Mesodermal cell (in vitro differentiated cells): ENCODE results near the gene SND1.
A peak's percentile ranks its signal among the peaks of the same experiment; 100 is the strongest.

Experiments used
- H3K27ac ChIP-seq: 2 replicates; pipeline ENCODE4 v1.7.0; 2013; ENCODE audit warnings: mild to moderate bottlenecking, low read depth, low read length, moderate library complexity; ENCODE audit not compliant: severe bottlenecking
- H3K36me3 ChIP-seq: 2 replicates; pipeline ENCODE4 v1.7.1; 2013; ENCODE audit warnings: mild to moderate bottlenecking, low read length, moderate library complexity; ENCODE audit not compliant: control insufficient read depth, insufficient read depth
- H3K4me1 ChIP-seq: one replicate; pipeline ENCODE4 v1.7.1; 2013; ENCODE audit warnings: mild to moderate bottlenecking, low read length; ENCODE audit not compliant: insufficient read depth, control insufficient read depth, poor library complexity, severe bottlenecking
- H3K4me3 ChIP-seq: 2 replicates; pipeline ENCODE4 v1.7.0; 2013; ENCODE audit warnings: low read length, control low read depth, mild to moderate bottlenecking; ENCODE audit not compliant: insufficient read depth, poor library complexity, severe bottlenecking; ENCODE audit errors: extremely low read depth
- H3K9me3 ChIP-seq: 2 replicates; pipeline ENCODE4 v1.7.1; 2013; ENCODE audit warnings: mild to moderate bottlenecking, low read length, moderate library complexity; ENCODE audit not compliant: control insufficient read depth
- WGBS, 2 experiments: methylation state at CpG; one replicate each; pipeline ENCODE4 v1.1.5; 2013; ENCODE audit warnings: missing lambda C conversion rate in 2 of 2; ENCODE audit not compliant: insufficient coverage in 2 of 2; 5-methylcytosine and 5-hydroxymethylcytosine counted together

Gene SND1

DNA sequence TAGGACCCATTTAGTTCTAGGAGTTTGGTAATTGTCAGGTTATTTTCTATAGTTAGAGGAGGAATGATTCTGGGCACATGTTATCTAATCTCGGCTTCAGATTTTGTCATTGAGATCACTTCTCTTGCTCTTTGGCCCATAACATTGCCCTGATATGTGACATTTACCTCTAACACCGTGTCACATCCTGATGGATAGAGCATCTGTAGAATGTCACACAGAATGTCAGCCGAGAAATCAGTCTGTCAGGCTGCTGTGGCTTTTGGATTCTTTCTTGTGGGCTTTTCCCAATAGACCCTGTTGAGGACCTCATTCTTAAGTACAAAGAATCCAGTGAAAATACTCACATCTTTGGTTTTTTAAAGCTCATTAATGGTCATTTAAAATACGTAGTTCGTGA is 236.8 kb downstream of the SND1 start:
- H3K4me1 ChIP-seq, result peaks cover 62% of the 10 kb centered on the region
- H3K36me3 ChIP-seq, result peaks cover 38% of the 10 kb centered on the region
- peak overlapping the region; percentile 78 for H3K27ac ChIP-seq
- no peak overlapping the region for H3K4me3 ChIP-seq
- H3K9me3 ChIP-seq, result no peaks in the 10 kb centered on the region
- 64 to 81% methylated on average over 3 of the region's 5 CpGs for WGBS, 2 experiments

DNA sequence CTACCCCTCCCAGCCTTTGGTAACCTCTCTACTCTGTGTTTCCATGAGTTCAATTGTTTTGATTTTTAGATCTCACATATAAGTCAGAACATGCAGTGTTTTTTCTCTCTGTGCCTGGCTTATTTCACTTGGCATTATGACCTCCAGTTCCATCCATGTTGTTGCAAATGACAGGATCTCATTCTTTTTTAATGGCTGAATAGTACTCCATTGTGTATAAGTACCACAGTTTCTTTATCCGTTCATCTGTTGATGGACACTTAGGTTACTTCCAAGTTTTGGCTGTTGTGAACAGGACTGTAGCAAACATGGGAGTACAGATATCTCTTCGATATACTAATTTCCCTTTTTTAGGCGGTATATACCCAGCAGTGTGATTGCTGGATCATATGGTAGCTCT is 237.7 kb downstream of the SND1 start:
- H3K4me3 ChIP-seq, result no peak overlapping the region
- peaks cover 40% of the 10 kb centered on the region for H3K36me3 ChIP-seq
- H3K27ac ChIP-seq, result no peak overlapping the region
- 100% methylated on average over 3 of the region's 3 CpGs; no CpG with 5 or more reads in 1 of the 2 experiments for WGBS, 2 experiments
- H3K4me1 ChIP-seq, result peaks cover 59% of the 10 kb centered on the region
- no peaks in the 10 kb centered on the region for H3K9me3 ChIP-seq

DNA sequence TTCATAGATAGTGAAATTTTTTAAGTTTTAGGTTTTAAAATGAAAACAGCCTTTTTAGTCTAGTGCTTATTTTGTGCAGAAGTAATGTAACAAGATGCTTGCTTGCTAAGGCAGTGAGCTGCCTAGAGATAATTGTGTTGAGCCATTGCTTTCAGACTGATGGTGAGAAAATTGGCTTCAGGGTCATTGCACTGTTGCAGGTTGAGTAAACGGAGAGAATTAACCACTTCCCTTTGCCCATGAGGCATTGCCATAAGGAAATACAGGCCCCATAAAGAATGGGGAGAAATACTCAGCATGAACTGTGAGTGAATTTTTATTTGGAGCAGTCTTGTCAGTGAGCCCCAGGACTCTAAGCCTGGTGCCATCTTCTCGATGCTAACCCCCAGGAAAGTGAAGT is 238.7 kb downstream of the SND1 start:
- H3K9me3 ChIP-seq, result no peaks in the 10 kb centered on the region
- H3K4me1 ChIP-seq, result peaks cover 58% of the 10 kb centered on the region
- H3K27ac ChIP-seq, result peak overlapping the region; percentile 50
- peaks cover 40% of the 10 kb centered on the region for H3K36me3 ChIP-seq
- H3K4me3 ChIP-seq, result no peak overlapping the region
- 83 to 100% methylated on average over 1 of the region's 2 CpGs for WGBS, 2 experiments

DNA sequence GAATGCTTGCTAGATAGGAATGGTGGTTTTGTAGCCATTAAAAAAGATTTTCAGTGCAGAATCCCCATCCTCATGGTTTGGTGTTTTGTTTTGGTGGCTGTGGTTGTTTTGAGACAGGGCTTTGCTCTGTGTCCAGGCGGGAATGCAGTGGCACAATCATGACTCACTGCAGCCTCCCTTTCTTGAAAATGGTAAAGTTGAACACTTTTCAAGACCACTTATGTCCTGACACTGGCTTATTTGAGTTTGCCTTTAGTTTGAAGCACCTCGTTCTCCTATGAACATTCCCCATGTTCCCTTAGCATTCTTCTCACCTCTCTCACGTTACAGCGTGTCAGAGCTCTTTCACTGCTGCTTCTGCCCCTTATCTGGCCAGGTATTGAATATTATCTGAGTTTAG is 239.2 kb downstream of the SND1 start:
- H3K27ac ChIP-seq, result peak overlapping the region; percentile 50
- WGBS, 2 experiments, result 83 to 100% methylated on average over 2 of the region's 4 CpGs
- H3K4me1 ChIP-seq, result peaks cover 58% of the 10 kb centered on the region
- no peak overlapping the region for H3K4me3 ChIP-seq
- H3K36me3 ChIP-seq, result peaks cover 40% of the 10 kb centered on the region
- no peaks in the 10 kb centered on the region for H3K9me3 ChIP-seq

DNA sequence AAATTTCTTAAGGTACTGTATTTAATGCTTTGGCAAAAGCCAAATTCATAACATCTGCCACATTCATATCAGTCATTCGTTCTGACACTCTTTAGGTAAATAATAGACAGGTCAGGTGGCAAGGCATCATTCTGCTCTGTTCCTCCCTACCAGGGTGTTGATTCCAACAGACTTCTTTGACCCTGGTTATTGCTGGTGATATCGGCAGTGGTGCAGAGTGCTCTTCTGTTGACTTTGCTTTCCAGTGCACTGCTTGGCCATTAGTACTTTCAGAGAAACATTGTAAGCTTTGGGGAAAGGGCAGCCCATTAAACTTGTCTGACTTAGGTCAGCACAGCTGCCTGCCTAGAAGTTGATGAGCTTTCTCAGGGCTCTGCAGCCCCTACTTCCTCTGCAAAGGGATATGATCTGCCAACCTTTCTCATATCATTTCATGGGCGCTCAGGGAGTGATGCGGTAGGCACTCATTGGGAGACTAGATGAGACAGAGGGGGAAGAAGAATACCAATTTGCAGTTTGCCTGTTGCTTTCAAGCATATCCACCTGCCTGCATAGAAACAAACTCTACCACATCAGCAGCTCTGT is 240.0 kb downstream of the SND1 start:
- 78 to 100% methylated on average over 1 to 2 of the region's 4 CpGs for WGBS, 2 experiments
- peak overlapping the region; percentile 0 for H3K27ac ChIP-seq
- no peaks in the 10 kb centered on the region for H3K9me3 ChIP-seq
- peaks cover 53% of the 10 kb centered on the region for H3K4me1 ChIP-seq
- H3K4me3 ChIP-seq, result no peak overlapping the region
- H3K36me3 ChIP-seq, result peaks cover 40% of the 10 kb centered on the region

DNA sequence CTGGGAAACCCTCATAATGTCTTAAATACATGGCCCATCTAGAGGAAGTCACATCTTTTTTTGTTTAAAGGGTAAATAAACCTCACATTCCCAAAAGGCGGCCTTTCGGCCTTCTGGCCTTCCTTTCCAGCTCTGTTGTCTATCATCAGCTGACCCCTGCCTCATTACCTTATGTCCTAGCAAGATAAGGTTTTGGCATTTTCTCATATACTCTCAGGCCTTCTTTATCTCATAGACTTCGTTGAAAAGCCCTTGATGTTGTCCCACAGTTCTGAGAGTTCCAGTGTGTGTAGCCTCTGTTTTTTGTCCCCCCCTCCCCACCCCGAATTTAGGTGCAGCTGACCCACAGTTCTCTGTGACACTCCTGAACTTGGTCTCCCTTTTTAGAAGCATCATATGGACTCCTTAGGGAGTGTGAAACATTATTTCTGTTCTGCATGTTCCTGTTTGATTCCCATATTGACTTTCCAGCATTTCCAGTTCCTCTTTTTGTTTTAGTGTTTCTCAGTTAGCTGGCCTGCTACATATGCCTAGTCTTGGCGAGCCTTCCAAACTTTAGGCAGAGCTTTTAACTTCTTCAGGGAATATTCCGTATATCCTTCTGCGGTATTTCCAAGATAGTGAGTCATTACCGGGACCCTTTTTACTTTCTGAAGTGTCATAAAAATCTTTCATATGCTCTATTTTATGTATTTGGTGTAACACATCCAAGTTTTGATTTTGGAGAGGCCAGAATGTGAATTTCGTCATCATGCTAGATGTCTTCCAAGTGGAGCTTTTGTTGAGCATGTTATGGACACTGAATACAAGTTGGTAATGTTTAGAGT is 240.7 kb downstream of the SND1 start:
- Histone ChIP-seq H3K36me3 (peaks cover 40% of the 10 kb centered on the region), H3K4me1 (peaks cover 50% of the 10 kb centered on the region), H3K9me3 (no peaks in the 10 kb centered on the region), H3K4me3 (no peak overlapping the region), H3K27ac (no peak overlapping the region)
- 92 to 100% methylated on average over 3 to 5 of the region's 9 CpGs for WGBS, 2 experiments

DNA sequence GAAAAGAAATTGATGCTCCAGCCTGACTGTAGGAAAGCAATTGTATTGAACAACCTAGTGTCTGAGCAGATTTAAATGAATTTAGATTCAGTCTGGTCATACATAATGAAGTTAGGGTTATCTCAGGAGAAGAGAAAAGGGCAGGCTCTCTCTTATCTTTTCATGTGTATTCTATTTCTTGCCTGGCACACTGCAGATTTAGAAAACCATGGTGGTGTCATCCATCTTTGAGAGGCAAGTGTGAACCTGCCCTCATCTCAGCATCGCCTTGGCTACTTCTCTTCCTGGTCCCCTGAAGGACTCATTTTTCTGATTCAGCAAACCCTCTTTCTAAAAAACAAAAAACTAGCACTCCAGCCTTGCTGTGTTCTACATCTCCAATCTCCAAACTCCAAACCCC is 241.6 kb downstream of the SND1 start:
- no peaks in the 10 kb centered on the region for H3K9me3 ChIP-seq
- no peak overlapping the region for H3K27ac ChIP-seq
- 88% methylated on average over 1 of the region's 1 CpG; no CpG with 5 or more reads in 1 of the 2 experiments for WGBS, 2 experiments
- H3K36me3 ChIP-seq, result peaks cover 33% of the 10 kb centered on the region
- no peak overlapping the region for H3K4me3 ChIP-seq
- peaks cover 48% of the 10 kb centered on the region for H3K4me1 ChIP-seq

DNA sequence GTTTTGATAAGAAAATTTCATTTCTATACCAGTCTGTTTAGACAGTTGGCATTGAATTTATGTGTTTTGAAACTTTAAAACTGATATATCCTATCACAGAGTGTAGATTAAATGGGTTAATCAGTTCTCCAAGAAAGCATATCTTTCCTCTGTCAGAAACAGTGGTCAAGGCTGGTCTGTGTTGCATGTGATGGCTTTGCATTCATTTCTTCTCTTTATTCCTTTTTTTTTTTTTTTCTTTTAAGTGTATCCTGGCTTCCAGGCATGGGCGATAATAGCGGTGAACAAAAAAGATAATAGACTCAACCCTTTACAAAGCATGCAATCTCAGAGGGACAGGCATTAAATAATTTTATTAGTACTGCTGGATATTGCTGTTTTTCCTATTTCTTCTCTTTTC is 242.6 kb downstream of the SND1 start:
- Histone ChIP-seq H3K36me3 (peaks cover 26% of the 10 kb centered on the region), H3K4me1 (peaks cover 49% of the 10 kb centered on the region), H3K4me3 (no peak overlapping the region), H3K9me3 (no peaks in the 10 kb centered on the region), H3K27ac (no peak overlapping the region)
- WGBS, 2 experiments, result no CpG with 5 or more reads among the region's 2 CpGs

DNA sequence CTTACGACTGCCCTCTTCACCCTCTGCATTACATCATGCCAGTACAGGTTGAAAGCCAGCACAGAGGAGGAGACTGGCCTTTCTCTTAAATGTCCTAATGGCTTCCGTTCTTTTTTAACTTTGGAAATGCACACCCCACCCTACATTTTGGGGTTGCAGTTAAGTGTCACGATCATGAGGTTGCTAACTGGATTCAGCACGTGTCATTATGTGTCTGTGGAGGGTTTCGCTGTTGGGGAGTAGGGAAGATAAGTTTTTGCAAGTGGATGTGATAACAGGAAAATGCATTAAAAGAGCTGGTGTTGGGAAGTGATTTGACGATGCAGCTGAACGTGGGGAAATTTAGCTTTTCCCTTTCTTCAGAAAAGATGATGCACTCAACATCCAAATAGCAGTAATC is 243.4 kb downstream of the SND1 start:
- Histone ChIP-seq H3K27ac (no peak overlapping the region), H3K4me3 (no peak overlapping the region), H3K4me1 (peaks cover 53% of the 10 kb centered on the region), H3K9me3 (no peaks in the 10 kb centered on the region), H3K36me3 (peaks cover 20% of the 10 kb centered on the region)
- WGBS, 2 experiments, result 93 to 97% methylated on average over 4 to 5 of the region's 7 CpGs

DNA sequence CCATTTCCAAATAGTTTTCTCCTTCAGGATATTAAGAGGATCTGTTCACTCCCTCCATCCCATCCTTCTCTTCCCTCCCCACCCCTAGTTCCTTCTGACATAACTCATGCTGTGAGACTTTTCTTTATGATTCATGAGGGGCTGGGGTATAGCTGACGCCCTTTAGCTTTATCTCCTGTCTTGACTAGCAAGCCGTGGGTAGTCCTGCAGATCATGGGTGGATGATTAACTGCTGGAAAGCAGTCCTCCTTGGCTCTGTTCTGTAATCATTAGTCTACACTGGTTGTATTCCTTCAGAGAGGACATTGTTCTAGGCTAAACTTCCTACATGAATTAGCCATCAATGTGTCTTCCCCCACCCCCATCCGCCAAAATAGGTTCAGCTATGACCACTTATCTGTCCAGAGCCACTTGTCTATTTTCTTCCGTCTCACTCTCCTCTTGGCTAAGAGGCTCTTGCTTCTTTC is 243.9 kb downstream of the SND1 start:
- Histone ChIP-seq H3K36me3 (peaks cover 19% of the 10 kb centered on the region), H3K9me3 (no peaks in the 10 kb centered on the region), H3K27ac (no peak overlapping the region), H3K4me3 (no peak overlapping the region), H3K4me1 (peaks cover 53% of the 10 kb centered on the region)
- WGBS, 2 experiments, result 67 to 100% methylated on average over 1 of the region's 4 CpGs

DNA sequence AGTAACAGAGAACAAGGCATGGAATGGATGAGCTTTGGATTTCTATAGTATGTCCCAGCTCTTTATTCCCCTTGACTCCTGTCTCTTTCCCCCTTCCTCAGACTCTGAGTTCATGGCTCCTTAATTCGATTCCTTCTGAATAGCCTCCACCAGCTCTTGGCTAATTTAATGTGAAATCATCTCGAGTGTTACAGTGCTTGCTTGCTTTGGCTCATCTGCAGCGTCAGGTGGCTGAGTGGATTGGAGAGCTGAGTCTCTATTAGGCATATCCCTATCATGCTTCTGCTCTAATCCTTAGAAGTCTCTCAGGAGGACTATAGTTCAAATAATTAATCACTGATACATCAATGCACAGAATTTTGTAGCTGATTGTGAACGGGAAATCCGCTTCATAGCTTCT is 244.7 kb downstream of the SND1 start:
- peaks cover 50% of the 10 kb centered on the region for H3K4me1 ChIP-seq
- peaks cover 16% of the 10 kb centered on the region for H3K36me3 ChIP-seq
- no peak overlapping the region for H3K27ac ChIP-seq
- WGBS, 2 experiments, result 100% methylated on average over 3 to 4 of the region's 5 CpGs
- no peaks in the 10 kb centered on the region for H3K9me3 ChIP-seq
- H3K4me3 ChIP-seq, result no peak overlapping the region
